T-helper 2 cell (primary cell): ENCODE results near the gene OTUD7B.
A peak's percentile ranks its signal among the peaks of the same experiment; 100 is the strongest.

ENCODE experiments used
- DNase-seq, 5 experiments: peaks; one replicate each; pipeline versions ENCODE4 v3.0.0 to v3.0.0-alpha.2; 2012 to 2022

Gene OTUD7B

DNA sequence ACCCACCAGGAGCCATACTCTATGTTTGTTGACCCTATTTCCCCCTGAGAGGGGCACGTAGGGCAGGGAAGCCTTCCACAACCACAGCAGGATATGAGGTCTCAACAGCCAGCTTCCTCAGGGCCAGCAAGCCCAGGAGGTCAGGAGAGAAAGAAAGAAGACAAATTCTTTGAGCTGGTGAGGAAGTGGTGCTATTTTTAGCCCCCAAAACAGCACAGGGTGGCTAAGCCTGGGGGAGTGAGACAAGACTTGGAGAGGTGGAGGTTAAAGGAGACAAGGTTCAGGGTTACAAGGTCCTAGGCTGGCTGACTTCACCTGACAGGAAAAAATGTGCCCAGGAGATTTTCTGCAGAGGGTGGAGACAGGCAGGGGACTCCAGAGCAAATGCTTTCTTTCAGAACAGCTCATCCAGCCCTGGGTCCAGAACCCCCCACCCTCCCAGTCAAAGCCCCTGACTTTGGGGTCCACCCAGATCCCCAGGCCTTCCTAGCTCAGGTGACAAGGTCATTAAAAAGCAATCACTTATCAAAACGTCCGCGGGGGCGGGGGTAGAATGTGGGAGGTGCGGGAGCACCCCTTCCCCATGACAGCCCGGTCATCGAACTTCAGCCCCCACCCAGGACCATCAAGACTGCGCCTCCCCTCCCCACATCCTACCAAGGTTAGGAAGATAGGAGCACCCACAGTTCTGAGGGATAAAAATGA is 94.2 kb downstream of the OTUD7B start:
- no peak for DNase-seq

DNA sequence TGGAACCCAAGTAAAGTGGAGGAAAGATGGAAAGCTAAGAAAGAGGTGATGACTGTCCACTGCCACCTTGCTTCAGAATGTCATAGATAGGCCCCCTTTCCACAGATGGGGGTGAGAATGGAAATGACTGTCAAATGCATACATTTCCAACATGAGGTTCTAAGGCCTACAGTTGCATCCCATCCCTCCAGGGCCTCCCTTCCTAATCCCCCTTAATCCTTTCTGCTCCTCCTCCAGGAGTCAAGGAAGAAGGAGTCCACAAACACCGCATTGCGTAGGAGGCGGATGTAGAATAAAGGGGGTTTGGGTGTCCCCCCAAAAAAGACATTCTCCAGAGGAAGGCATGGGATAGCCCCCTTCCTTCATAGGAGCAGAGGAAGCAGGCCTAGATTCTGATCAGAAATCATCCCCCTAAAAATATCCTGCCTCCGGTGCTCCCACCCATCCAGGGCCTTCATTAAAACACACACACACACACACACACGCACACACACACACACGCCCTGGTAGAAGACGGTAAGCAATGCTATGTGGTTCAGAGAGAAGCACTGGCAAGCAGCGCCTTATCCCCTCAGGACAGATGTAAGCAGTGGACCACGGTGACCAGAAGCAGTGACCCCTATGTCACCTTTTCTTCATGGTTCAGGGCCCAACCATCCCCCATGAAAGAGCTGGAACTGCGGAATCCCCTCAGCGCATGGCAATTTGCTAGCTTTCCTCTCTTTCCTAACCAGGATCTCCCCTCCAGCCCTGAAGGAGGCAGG is 94.9 kb downstream of the OTUD7B start:
- DNase-seq: no peak

DNA sequence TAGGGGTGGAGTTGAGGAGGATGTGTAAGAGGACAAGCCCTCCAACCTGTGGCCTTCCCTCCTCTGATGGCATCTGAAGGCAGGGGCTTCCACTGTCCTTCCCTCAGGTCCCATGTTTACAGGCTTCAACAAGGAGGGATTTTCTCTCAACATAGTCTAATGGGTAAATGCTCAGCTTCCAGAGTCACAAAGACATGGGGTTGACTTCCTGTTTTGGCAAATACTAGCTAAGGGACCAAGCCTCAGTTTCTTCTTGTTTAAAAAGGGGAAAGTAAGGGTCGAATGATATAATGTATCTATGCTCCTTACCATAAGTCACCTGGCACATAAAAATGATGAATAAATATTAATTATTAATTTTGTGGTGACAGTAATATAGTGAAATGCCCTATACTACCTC is 96.0 kb downstream of the OTUD7B start:
- no peak for DNase-seq

DNA sequence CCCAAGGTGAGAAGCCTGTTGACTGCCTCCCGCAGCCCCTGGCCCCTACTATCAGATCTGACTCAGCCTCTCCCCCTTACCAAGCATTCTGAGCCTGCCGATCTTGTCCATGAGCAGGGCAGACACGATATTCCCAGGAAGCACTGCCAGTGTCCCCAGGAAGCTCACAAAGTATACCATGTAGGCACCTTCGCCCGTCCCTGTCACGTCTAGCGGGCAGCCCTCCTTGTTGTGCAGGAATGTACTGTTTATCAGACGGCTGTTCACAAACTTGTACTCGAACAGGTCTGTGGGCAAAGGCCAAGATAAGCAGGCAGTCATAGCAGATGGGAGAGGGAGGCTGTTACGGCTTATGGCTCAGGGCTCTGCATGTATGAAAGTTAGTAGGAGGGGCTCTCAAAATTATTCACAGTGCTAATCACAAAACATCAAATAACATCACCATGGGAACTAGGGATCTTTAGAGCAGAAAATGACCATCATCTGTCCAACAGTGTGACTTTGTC is 103.9 kb downstream of the OTUD7B start:
- DNase-seq: no peak

DNA sequence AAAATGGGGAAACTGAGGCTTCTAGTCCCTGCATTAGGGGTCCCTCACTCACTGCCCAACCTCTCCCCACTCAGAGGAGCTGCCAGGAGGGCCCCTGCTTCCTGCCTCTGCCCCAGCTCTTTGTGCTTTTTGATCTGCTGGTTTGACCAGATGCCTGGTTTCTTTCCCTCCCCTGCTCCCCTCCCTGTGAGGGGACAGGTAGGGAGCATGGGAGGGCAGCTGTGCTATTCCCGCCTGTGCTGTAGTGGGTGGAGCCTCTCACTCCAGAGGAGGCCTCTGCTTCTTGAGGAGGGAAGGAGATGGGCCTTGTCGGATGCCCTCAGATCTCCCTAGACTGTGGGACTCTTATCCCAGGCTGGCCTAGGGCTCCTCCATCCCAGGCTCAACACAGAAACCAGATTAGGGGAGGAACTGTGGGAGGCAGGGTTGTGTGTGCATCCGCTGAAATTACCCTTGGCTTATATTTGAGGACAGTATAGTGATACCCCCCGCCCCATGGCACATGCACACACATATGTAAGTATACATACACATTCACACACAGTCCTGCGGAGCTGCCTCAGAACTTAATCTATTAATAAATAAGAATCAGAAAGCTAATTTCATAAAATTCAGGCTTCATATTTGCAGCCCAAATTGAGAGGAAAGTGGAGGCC is 106.6 kb downstream of the OTUD7B start:
- DNase-seq: no peak

DNA sequence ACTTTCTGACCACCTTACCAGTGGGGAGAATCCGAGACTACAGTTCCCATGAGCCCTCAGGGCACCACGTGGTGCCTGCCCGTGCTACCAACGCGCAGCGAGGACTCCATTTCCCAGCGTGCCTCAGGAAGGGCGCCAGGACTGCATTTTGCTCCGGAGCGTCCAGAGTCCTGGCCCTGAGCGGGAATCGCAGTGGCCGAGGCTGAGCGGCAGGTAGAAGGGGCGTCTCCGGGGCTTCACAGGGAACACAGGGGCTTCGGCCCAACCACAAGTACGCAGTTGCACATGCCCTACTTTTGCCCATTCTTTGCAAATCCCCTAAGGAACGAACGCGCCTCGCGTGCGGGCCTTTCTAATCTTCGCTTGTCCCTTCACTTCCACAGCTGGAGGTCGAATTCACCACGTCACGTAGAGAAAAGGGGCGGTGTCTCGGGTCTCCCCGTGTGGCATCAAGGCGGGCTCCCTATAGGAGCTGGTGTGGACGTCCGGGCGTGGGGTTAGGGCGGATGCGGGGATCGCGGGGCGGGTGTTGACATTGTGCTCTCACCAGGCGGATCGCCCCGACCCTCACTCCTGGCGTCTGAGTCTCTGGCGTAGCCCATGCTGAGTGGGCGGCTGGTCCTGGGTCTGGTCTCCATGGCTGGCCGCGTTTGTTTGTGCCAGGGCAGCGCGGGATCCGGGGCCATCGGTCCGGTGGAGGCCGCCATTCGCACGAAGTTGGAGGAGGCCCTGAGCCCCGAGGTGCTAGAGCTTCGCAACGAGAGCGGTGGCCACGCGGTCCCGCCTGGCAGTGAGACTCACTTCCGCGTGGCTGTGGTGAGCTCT is 110.9 kb downstream of the OTUD7B start, which contains the start of gene BOLA1:
Gene BOLA1 (plus strand): TSS at position 109 of the 825 bp plus-strand sequence. CDS start 492 bp downstream, at position 601.
- DNase-seq: peak; percentile 53 to 89 (median 71)

DNA sequence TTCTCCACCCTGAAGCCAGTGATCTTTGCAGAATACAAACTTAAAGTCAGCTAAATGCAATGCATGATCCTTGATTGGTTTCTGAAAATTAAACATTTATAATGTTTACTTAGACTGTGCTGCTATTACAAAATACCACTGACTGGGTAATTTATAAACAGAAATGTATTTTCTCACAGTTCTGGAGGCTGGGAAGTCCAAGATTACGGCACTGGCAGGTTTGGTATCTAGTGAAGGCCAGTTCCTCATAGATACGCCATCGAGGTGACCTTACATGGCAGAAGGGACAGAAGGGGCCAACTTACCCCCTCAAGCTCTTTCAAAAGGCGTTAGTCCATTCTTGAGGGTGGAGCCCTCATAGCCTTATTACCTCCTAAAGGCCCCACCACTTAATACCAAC is 114.0 kb downstream of the OTUD7B start:
- DNase-seq: no peak

DNA sequence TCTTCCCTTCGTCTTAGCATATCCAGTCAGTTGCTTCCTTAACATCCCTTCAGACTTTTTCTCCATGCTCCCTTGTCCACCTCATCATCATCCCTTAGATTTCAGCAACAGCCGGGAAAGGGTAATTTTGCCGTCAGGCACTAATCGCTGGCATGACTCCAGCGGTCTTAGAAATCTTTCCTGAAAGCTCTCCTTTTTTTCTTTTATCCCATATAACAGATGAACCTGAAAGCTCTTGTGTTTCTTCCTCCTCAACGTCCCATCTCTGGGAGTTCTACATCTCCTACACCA is 121.6 kb downstream of the OTUD7B start:
- no peak for DNase-seq

DNA sequence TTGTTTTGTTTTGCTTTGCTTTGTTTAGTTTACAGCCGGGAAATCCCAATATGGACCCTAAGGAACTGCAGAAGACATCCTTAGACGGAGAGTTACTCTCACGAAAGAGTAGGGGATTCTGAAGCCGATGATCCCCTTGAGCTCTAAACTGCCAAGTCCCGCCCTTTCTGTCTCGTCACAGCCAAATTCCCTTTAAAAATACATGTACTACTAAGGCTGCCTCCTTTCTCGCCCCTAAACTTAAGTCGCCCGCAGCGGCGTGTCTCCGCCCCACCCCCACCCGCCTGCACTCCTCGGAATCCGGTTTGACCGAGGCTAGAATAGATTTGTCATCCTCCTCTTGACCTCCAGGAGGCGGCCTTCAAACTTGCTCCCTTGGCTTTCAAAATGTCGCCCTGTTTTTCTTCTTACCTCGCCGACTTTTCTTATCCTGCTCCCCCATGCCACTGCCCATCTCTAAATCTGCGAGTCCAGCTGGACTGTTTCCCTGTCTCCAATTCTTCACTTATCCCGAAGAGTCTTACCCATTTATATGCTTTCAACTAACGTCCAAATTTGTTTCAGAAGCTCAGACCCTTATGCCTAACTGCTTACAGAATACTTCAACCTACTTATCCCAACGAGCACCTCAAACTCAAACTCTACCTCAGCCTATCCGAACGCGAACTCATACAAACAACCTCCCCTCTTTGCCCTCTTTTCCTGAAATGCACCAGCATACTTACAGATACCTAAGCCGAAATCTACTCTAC is 122.1 kb downstream of the OTUD7B start:
- peak in 4 of 5 experiments; percentile 31 to 95 (median 56) for DNase-seq
